ENCODE data around the gene COL4A6. TPM values are rescaled to one million over a fixed set of nuclear protein-coding genes. Genes with fewer than 3 reads are reported as not detected.
A peak's percentile ranks its signal among the peaks of the same experiment; 100 is the strongest.

The COL4A6 gene
- total RNA-seq, 1 donor from 2014 or later = under 0.01 TPM

- H3K4me3 ChIP-seq = no peak overlapping the region
- TF ChIP-seq, protein P1, sequence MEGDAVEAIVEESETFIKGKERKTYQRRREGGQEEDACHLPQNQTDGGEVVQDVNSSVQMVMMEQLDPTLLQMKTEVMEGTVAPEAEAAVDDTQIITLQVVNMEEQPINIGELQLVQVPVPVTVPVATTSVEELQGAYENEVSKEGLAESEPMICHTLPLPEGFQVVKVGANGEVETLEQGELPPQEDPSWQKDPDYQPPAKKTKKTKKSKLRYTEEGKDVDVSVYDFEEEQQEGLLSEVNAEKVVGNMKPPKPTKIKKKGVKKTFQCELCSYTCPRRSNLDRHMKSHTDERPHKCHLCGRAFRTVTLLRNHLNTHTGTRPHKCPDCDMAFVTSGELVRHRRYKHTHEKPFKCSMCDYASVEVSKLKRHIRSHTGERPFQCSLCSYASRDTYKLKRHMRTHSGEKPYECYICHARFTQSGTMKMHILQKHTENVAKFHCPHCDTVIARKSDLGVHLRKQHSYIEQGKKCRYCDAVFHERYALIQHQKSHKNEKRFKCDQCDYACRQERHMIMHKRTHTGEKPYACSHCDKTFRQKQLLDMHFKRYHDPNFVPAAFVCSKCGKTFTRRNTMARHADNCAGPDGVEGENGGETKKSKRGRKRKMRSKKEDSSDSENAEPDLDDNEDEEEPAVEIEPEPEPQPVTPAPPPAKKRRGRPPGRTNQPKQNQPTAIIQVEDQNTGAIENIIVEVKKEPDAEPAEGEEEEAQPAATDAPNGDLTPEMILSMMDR (IDR thresholded peaks at IDR 0.05) = no peak
- H3K27me3 ChIP-seq = no peaks in the 10 kb centered on the region
- peak overlapping the region in 1 of 2 donors; percentile 26 for H3K27ac ChIP-seq
- no peaks in the 10 kb centered on the region for H3K9me3 ChIP-seq
- H3K36me3 ChIP-seq = no peaks in the 10 kb centered on the region
- DNase-seq (ENCODE audit: low spot score in 2 of 2) = no peak
- intact Hi-C loops (cut with DNase I) = loop anchor here (10.0 kb wide), 2 partner anchors 83 to 1253 kb away; no protein-coding TSS in a partner anchor
- no peaks in the 10 kb centered on the region for H3K4me1 ChIP-seq
These were observed 216.8 kb downstream of the COL4A6 start for GRCh38 chrX:108221301-108221864.

- TF ChIP-seq, protein P1 (IDR thresholded peaks at IDR 0.05) = no peak
- Histone ChIP-seq H3K4me3 (no peak overlapping the region), H3K4me1 (no peaks in the 10 kb centered on the region), H3K27me3 (no peaks in the 10 kb centered on the region), H3K9me3 (no peaks in the 10 kb centered on the region), H3K36me3 (no peaks in the 10 kb centered on the region), H3K27ac (no peak overlapping the region)
- intact Hi-C loops (cut with DNase I) = loop anchor here (10.0 kb wide), 2 partner anchors 85 to 1255 kb away; no protein-coding TSS in a partner anchor
- no peak for DNase-seq (ENCODE audit: low spot score in 2 of 2)
These were observed 218.1 kb downstream of the COL4A6 start for GRCh38 chrX:108219949-108220601.

DNA sequence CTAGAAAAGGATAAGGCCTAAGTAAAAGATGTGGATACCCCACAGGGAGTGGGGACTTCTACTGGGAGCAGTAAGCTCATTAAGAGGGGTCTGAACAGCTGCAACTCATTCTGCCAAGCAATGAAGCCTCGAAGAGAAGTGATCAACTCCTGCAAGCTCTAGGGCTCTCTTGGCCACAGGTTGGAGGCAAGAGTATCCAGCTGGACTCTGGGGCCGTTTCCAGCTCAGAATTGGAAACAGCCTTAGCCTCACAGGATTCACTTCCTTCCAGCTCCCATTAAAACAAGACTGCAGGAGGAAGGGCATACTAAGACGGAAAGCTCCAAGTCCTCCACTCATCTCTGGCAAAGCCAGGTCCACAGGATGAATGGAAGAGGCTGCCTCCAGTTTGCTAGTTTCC, 220.3 kb downstream of the COL4A6 start:
- H3K4me3 ChIP-seq = no peak overlapping the region
- TF ChIP-seq, protein P1 (IDR thresholded peaks at IDR 0.05) = no peak
- no peaks in the 10 kb centered on the region for H3K9me3 ChIP-seq
- H3K36me3 ChIP-seq = no peaks in the 10 kb centered on the region
- no peaks in the 10 kb centered on the region for H3K4me1 ChIP-seq
- DNase-seq (ENCODE audit: low spot score in 2 of 2) = no peak
- H3K27ac ChIP-seq = no peak overlapping the region
- H3K27me3 ChIP-seq = no peaks in the 10 kb centered on the region
- intact Hi-C loops (cut with DNase I) = no loop called here

DNA sequence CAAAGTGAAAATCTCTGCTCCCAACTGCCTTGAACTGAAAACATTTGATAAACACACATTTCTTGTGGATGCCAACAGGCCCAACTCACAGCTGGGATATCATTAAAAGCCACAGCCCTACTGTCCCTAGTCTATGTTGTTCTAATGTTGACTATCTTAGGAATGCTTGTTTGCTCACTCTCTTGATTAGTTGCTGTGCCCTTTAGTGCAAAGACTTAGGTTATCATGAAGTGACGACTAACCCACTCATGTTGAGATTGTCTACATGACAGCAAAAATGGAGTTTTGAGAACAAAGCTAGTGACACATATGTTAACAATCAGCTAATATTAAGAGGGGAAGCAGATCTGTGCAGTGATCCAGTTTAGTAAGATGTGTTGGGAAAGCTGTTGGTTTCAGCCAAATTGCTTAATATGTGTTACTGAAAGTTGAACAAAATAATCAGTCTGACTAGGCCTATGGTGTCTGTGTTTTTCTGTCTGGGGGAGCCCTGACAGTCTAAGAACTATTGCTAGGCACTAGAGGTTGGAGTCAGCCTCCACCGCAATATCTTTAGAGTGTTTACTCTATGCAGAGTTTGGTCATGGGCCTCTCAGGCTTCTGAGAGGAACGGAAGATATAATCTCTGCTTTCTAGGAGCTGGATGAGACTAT, 221.2 kb downstream of the COL4A6 start:
- intact Hi-C loops (cut with DNase I) = no loop called here
- Histone ChIP-seq H3K36me3 (no peaks in the 10 kb centered on the region), H3K27me3 (no peaks in the 10 kb centered on the region), H3K9me3 (no peaks in the 10 kb centered on the region), H3K4me1 (no peaks in the 10 kb centered on the region), H3K27ac (no peak overlapping the region), H3K4me3 (no peak overlapping the region)
- TF ChIP-seq, protein P1 (IDR thresholded peaks at IDR 0.05) = no peak
- DNase-seq (ENCODE audit: low spot score in 2 of 2) = no peak

GRCh38 chrX:108216405-108216804, 221.8 kb downstream of the COL4A6 start:
- H3K4me3 ChIP-seq = no peak overlapping the region
- no peaks in the 10 kb centered on the region for H3K9me3 ChIP-seq
- no peak overlapping the region for H3K27ac ChIP-seq
- H3K27me3 ChIP-seq = no peaks in the 10 kb centered on the region
- intact Hi-C loops (cut with DNase I) = no loop called here
- no peak for DNase-seq (ENCODE audit: low spot score in 2 of 2)
- no peaks in the 10 kb centered on the region for H3K36me3 ChIP-seq
- no peaks in the 10 kb centered on the region for H3K4me1 ChIP-seq
- TF ChIP-seq, protein P1 (IDR thresholded peaks at IDR 0.05) = no peak

Measured in ascending aorta (tissue), 2 donors.